Right cardiac atrium (tissue), 5 donors: ENCODE data around the gene CTRB1. TPM values are rescaled to one million over a fixed set of nuclear protein-coding genes. Genes with fewer than 3 reads are reported as not detected.

ENCODE experiments used
- ATAC-seq, 2 donors: fragments of 200-7000 bp; cut with Tn5 transposase; one replicate each; pipeline versions ENCODE4 v1.8.0 to v1.9.1; 2020; ENCODE audit warnings: moderate library complexity in 2 of 2, mild to moderate bottlenecking in 1 of 2
- DNase-seq, 3 donors: peaks; one replicate each; pipeline ENCODE4 v3.0.0-alpha.2; 2020
- H3K27ac ChIP-seq: one replicate; pipeline ENCODE4 v1.5.1; 2013; ENCODE audit warnings: mild to moderate bottlenecking, low read length, control low read depth, moderate library complexity
- H3K27me3 ChIP-seq: one replicate; pipeline ENCODE4 v1.6.1; 2013; ENCODE audit not compliant: control insufficient read depth, insufficient read depth
- H3K4me1 ChIP-seq: one replicate; pipeline ENCODE4 v1.6.1; 2013; ENCODE audit warnings: low read length; ENCODE audit not compliant: control insufficient read depth, insufficient read depth
- H3K4me3 ChIP-seq: one replicate; pipeline ENCODE4 v1.5.1; 2013; ENCODE audit warnings: low read length, control low read depth
- H3K9me3 ChIP-seq: one replicate; pipeline ENCODE4 v1.6.1; 2013; ENCODE audit warnings: low read length; ENCODE audit not compliant: control insufficient read depth
- WGBS: extraction: QIAGEN DNeasy Blood & Tissue Kit; methylation state at CpG from one replicate; pipeline ENCODE4 v1.1.7; 2013; 5-methylcytosine and 5-hydroxymethylcytosine counted together
- intact Hi-C, 4 donors: fragments of 100-400 bp; cut with DNase I; formaldehyde crosslinking; loops; one replicate each; pipeline versions ENCODE4 v1.11.0 to v1.14.0; 2022 to 2023
- polyA plus RNA-seq: library from polyadenylated mRNA; stranded (reverse); fragments of 200-250 nt; gene quantifications from one replicate; pipeline ENCODE4 v1.2.3, GENCODE V29; 2013
- total RNA-seq, 4 donors: library from RNA; stranded (reverse); fragmentation: NEBNext Ultra II Directional; extraction: Animal tissue kit (Norgen Biotek cat#: 25700); gene quantifications; one replicate each; pipeline ENCODE4 v1.2.1, GENCODE V29; 2021
- donor health status: healthy with polysubstance abuse.
- donor health status: DM: no; HTN: yes; CAD: no.
- donor health status: DM: no; HTN: no; CAD: no.
- donor health status: DM: no; HTN: yes; CAD: no; lungs with severe emphysema.
- donor health status: DM: yes; HTN: yes; CAD: no.

The CTRB1 gene
- total and polyA plus RNA-seq, 5 donors, result 0.27 to 0.62 TPM; not detected in 3

DNA sequence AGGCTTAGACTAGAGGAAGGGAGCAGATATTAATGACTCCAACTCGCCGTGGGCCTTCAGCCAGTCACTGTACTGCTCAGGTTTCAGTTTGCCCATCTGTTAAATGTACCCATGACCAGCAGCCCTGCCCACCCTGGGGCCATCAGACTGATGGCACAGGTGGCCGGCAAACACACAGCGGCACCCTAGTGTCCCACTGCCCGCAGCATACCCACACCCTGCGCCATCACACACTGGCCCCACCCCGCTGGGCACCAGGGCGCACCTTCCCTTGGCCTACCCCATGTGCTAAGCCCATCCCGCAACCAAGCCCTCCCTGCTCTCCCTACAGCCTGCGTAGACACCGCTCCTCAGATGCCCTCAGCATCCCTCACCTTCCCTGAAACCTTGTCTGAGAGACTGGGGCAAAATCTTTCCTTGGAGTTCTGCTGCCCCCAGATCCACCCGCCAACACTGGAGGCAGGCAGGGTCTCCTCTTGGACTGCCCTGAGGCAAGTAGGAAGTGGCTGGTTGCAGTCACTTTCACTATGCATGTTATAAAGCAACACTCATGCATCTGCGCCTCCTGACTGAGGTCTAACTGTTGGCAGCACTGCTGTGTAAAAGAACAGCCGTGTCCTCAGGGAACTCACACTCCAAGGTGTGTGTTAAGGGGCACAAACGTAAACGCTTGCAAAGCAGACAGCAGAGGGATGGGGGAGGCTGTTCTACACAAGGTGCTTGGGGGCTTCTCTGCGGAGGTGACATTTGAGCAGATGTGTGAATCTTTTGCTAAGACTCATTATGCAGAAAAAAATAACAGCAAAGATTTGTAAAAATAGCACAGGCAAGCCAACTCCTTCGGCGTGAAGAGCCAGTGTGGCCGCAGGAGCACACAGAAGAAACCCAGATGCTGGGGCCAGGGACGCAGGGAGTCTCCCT, 39.4 kb downstream of the CTRB1 start:
- DNase-seq, result peak in 1 of 3 donors; percentile 45
- ATAC-seq, result no peak
- intact Hi-C loops, result loop anchor here in 2 of 4 donors (10.0 kb wide), 1 partner anchor 47 kb away; no protein-coding TSS in a partner anchor
- Histone ChIP-seq H3K27ac (no peak overlapping the region), H3K4me3 (no peak overlapping the region), H3K9me3 (no peaks in the 10 kb centered on the region), H3K4me1 (peaks cover 58% of the 10 kb centered on the region), H3K27me3 (no peaks in the 10 kb centered on the region)
- 73% methylated on average over 21 of the region's 21 CpGs for WGBS

DNA sequence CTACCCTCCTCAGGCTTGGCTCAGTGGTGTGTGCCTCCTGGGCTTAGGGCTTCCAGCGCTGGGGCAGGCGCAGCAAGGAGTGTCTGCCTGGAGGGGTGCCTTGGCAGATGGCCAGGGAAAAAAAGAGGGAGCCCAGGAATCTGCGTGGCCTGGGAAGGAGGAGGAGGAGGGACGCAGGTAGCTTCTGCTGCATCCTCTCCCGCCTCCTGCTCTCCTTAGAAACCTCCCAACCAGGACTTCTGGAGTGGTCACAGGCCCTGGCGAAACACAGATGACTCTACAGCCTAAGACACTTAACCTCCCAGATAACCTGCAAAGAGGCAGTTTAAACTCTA, 40.0 kb downstream of the CTRB1 start:
- H3K4me3 ChIP-seq, result no peak overlapping the region
- peak in 1 of 3 donors; percentile 45 for DNase-seq
- no peak for ATAC-seq
- intact Hi-C loops, result loop anchor here in 2 of 4 donors (10.0 kb wide), 1 partner anchor 46 kb away; no protein-coding TSS in a partner anchor
- WGBS, result 65% methylated on average over 6 of the region's 6 CpGs
- no peaks in the 10 kb centered on the region for H3K9me3 ChIP-seq
- no peak overlapping the region for H3K27ac ChIP-seq
- no peaks in the 10 kb centered on the region for H3K27me3 ChIP-seq
- peaks cover 57% of the 10 kb centered on the region for H3K4me1 ChIP-seq

DNA sequence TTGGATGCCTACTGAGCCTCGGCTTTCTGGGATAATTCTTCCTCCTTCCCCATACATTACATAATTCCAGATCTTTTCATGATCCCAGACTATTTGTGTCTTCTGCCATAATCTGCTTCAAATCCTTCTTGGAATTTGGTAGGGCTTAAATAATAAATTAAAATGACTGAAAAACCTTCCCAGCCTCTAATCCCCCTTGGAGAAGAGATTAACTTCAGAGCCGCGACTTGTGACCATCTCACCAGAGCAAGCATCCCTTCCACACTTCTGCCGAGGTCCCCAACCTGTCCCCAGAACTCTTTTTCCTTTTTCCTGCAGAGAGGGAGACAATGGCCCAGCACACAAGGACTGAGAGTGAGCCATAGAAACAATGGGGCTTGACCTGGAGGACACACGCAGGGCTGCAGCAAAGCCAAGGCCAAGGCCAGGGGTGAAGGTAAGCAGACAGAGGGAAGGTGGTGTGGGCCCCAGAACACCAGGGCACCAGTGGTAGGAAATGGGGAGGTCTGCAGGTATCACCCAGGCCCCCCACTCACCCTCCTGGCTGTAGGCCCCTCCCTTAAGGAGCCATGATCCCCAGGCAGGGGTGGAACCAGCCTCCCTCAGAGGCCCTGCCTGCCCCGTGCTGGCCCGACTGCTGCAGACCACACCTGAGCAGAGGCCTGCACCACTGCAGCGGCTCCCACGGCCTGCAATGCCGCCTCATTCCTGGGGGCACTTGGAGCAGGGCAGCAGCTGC, 42.2 kb downstream of the CTRB1 start:
- peak in 1 of 3 donors; percentile 37 for DNase-seq
- no peaks in the 10 kb centered on the region for H3K9me3 ChIP-seq
- no peaks in the 10 kb centered on the region for H3K27me3 ChIP-seq
- no peak for ATAC-seq
- intact Hi-C loops, result no loop called here
- no peak overlapping the region for H3K27ac ChIP-seq
- H3K4me3 ChIP-seq, result no peak overlapping the region
- 75% methylated on average over 10 of the region's 10 CpGs for WGBS
- H3K4me1 ChIP-seq, result peaks cover 50% of the 10 kb centered on the region

DNA sequence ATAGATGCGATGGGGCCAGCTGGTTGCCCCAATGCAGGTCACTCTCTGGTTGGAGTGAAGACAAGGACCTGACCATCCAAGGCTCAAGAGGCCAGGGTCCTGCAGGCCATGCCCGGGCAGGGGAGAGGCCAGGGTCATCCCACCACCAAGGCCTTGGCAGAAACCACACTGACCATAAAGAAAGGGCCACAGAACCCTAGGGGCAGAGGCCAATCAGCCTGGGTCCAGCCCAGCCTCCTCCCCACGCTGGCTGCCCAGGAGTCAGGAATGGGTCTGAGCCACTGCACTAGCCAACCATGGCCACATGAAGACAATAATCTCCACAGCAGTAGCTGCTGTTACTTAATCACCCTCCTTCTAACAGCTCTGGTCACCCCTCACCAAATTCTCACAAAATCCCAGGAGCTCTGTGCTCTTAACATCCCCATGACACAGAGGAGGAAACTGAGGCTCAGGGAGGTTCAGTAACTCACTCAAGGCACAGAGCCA, 42.8 kb downstream of the CTRB1 start:
- intact Hi-C loops, result no loop called here
- ATAC-seq (no peak), DNase-seq (peak in 2 of 3 donors; percentile 11 to 31)
- no peaks in the 10 kb centered on the region for H3K27me3 ChIP-seq
- peaks cover 44% of the 10 kb centered on the region for H3K4me1 ChIP-seq
- H3K9me3 ChIP-seq, result no peaks in the 10 kb centered on the region
- H3K27ac ChIP-seq, result no peak overlapping the region
- 91% methylated on average over 3 of the region's 3 CpGs for WGBS
- no peak overlapping the region for H3K4me3 ChIP-seq

- intact Hi-C loops, result no loop called here
- 59% methylated on average over 14 of the region's 14 CpGs for WGBS
- DNase-seq, result peak in 2 of 3 donors; percentile 75 to 79
- H3K27ac ChIP-seq, result peak overlapping the region; percentile 13
- ATAC-seq, result peak in 1 of 2 donors; percentile 6
- H3K9me3 ChIP-seq, result no peaks in the 10 kb centered on the region
- peaks cover 41% of the 10 kb centered on the region for H3K4me1 ChIP-seq
- H3K4me3 ChIP-seq, result no peak overlapping the region
- no peaks in the 10 kb centered on the region for H3K27me3 ChIP-seq
Measured at GRCh38 chr16:75262104-75262799, 43.5 kb downstream of the CTRB1 start.

- Histone ChIP-seq H3K27ac (no peak overlapping the region), H3K4me3 (no peak overlapping the region), H3K27me3 (no peaks in the 10 kb centered on the region), H3K4me1 (peaks cover 37% of the 10 kb centered on the region), H3K9me3 (no peaks in the 10 kb centered on the region)
- no peak for DNase-seq
- intact Hi-C loops, result no loop called here
- ATAC-seq, result no peak
- 73% methylated on average over 5 of the region's 5 CpGs for WGBS
Measured at GRCh38 chr16:75262800-75263127, 44.0 kb downstream of the CTRB1 start.

GRCh38 chr16:75263291-75263962, 44.6 kb downstream of the CTRB1 start:
- intact Hi-C loops, result no loop called here
- WGBS, result 47% methylated on average over 14 of the region's 14 CpGs
- no peak overlapping the region for H3K4me3 ChIP-seq
- ATAC-seq (no peak), DNase-seq (peak in 2 of 3 donors; percentile 50 to 59)
- H3K9me3 ChIP-seq, result no peaks in the 10 kb centered on the region
- H3K4me1 ChIP-seq, result peaks cover 33% of the 10 kb centered on the region
- no peaks in the 10 kb centered on the region for H3K27me3 ChIP-seq
- peak overlapping the region; percentile 84 for H3K27ac ChIP-seq

DNA sequence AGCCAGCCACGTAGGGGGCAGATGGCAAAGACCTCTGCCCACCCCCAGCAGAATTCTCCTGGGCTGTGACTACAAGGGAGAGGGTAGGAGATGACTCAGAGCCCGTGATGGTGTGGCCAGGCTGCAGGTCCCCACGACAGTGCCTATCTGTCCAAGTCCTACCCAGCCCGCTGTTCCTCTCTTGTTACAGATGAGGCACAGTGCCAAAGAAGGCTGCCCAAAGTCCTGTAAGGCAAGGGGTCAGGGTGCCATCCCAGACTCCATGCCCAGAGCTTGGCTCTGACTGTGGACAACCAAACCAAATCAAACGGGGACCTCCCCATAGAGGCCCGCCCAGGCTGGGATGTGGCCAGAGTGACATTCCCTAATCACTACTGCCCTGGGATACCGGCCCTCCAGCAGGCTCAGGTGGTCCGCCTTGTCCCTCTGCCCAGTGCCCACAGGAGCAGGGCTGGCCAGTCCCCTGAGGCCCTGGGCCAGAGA, 45.2 kb downstream of the CTRB1 start:
- peak in 2 of 3 donors; percentile 68 for DNase-seq
- 23% methylated on average over 8 of the region's 8 CpGs for WGBS
- Histone ChIP-seq H3K27ac (peak overlapping the region; percentile 86), H3K4me3 (peak overlapping the region; percentile 68), H3K9me3 (no peaks in the 10 kb centered on the region), H3K27me3 (no peaks in the 10 kb centered on the region), H3K4me1 (peaks cover 30% of the 10 kb centered on the region)
- intact Hi-C loops, result no loop called here
- ATAC-seq, result peak; percentile 10 to 50

DNA sequence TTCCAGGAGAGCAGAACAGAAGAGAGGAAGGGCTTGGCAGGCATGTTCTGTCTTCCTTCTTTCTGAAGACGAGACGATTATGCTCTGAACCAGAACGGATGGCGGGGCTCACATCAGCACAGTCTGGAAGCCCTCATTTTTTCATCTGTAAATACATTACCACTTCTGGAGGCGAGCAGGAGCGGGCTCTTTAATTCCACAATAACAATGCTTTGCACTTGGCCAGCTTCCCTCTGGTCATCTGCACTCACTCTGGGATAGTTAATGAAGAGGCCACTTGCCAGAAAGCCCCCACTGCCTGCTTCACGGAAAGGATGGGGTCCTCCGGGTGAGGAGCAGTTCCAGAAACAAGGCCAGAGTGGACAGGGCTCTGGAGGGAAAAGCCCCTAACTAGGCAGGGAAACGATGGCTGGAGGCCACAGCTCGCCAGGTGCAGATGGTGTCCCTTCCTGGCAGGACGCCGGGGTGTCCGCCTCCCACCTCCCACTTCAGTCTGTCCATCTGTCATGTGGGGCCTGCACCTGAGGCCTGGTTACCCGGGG, 45.7 kb downstream of the CTRB1 start:
- WGBS, result 7% methylated on average over 14 of the region's 14 CpGs
- Histone ChIP-seq H3K9me3 (no peaks in the 10 kb centered on the region), H3K4me3 (peak overlapping the region; percentile 68), H3K27me3 (no peaks in the 10 kb centered on the region), H3K4me1 (peaks cover 30% of the 10 kb centered on the region), H3K27ac (peak overlapping the region; percentile 86)
- intact Hi-C loops, result no loop called here
- DNase-seq (peak in 1 of 3 donors; percentile 72), ATAC-seq (peak in 1 of 2 donors; percentile 6)
